ENCODE measurements around the gene FAM76B. TPM values are rescaled to one million over a fixed set of nuclear protein-coding genes. Genes with fewer than 3 reads are reported as not detected.
"Not testable (repeated sequence)": the region's sequence is repeated elsewhere in the genome, so short reads cannot be mapped to it uniquely, and the experiment has no call there.

The FAM76B gene
- total RNA-seq, 4 donors from 2014 or later = 13.4 to 52.1 (median 26.8) TPM

- H3K4me3 ChIP-seq (ENCODE audit: low read depth, poor library complexity, severe bottlenecking) = no peak overlapping the region
- intact Hi-C loops (cut with DNase I; ENCODE audit: low total_unique reads) = no loop called here
- TF ChIP-seq CTCF (IDR thresholded peaks at IDR 0.05) = no peak
- no peak for TF ChIP-seq POLR2A (IDR thresholded peaks at IDR 0.05)
- no peak for DNase-seq (ENCODE audit: low spot score in 2 of 2)
- 67 to 70% methylated on average over 2 of the region's 2 CpGs for WGBS, 2 donors
Observed at GRCh38 chr11:95831198-95831883, 41.8 kb upstream of the FAM76B start.

- no peak overlapping the region for H3K4me3 ChIP-seq (ENCODE audit: low read depth, poor library complexity, severe bottlenecking)
- DNase-seq (ENCODE audit: low spot score in 2 of 2) = no peak
- intact Hi-C loops (cut with DNase I; ENCODE audit: low total_unique reads) = no loop called here
- WGBS, 2 donors = 81 to 96% methylated on average over 1 of the region's 1 CpG
- TF ChIP-seq CTCF (IDR thresholded peaks at IDR 0.05) (no peak), POLR2A (IDR thresholded peaks at IDR 0.05) (no peak)
Observed at GRCh38 chr11:95829580-95830259, 40.1 kb upstream of the FAM76B start.

GRCh38 chr11:95827696-95828095, 38.1 kb upstream of the FAM76B start:
- intact Hi-C loops (cut with DNase I; ENCODE audit: low total_unique reads) = no loop called here
- WGBS, 2 donors = 87 to 90% methylated on average over 4 of the region's 4 CpGs
- H3K4me3 ChIP-seq (ENCODE audit: low read depth, poor library complexity, severe bottlenecking) = no peak overlapping the region
- TF ChIP-seq POLR2A (IDR thresholded peaks at IDR 0.05) = no peak
- TF ChIP-seq CTCF (IDR thresholded peaks at IDR 0.05) = no peak
- DNase-seq (ENCODE audit: low spot score in 2 of 2) = no peak

GRCh38 chr11:95821640-95822039, 32.1 kb upstream of the FAM76B start:
- no peak overlapping the region for H3K4me3 ChIP-seq (ENCODE audit: low read depth, poor library complexity, severe bottlenecking)
- intact Hi-C loops (cut with DNase I; ENCODE audit: low total_unique reads) = no loop called here
- TF ChIP-seq POLR2A (IDR thresholded peaks at IDR 0.05) (no peak), CTCF (IDR thresholded peaks at IDR 0.05) (no peak)
- no peak for DNase-seq (ENCODE audit: low spot score in 2 of 2)
- 81 to 91% methylated on average over 2 of the region's 2 CpGs for WGBS, 2 donors

GRCh38 chr11:95816037-95816436, 26.5 kb upstream of the FAM76B start:
- intact Hi-C loops (cut with DNase I; ENCODE audit: low total_unique reads) = no loop called here

GRCh38 chr11:95811052-95811451, 21.5 kb upstream of the FAM76B start:
- intact Hi-C loops (cut with DNase I; ENCODE audit: low total_unique reads); DNase-seq (ENCODE audit: low spot score in 2 of 2); H3K4me3 ChIP-seq (ENCODE audit: low read depth, poor library complexity, severe bottlenecking): not testable (repeated sequence)
- WGBS, 2 donors = 91 to 93% methylated on average over 4 of the region's 4 CpGs

More at GRCh38 chr11:95816037-95816436, 26.5 kb upstream of the FAM76B start:
- no peak for DNase-seq (ENCODE audit: low spot score in 2 of 2)
- no peak overlapping the region for H3K4me3 ChIP-seq (ENCODE audit: low read depth, poor library complexity, severe bottlenecking)
- WGBS, 2 donors = 96 to 98% methylated on average over 2 of the region's 2 CpGs
- no peak for TF ChIP-seq CTCF (IDR thresholded peaks at IDR 0.05)
- TF ChIP-seq POLR2A (IDR thresholded peaks at IDR 0.05) = no peak

- H3K4me3 ChIP-seq (ENCODE audit: low read depth, poor library complexity, severe bottlenecking); intact Hi-C loops (cut with DNase I; ENCODE audit: low total_unique reads); DNase-seq (ENCODE audit: low spot score in 2 of 2): not testable (repeated sequence)
- WGBS, 2 donors = 97 to 100% methylated on average over 6 of the region's 6 CpGs
Observed at GRCh38 chr11:95806464-95806863, 16.9 kb upstream of the FAM76B start.
